ENCODE results near the gene TIMP2. TPM values are rescaled to one million over a fixed set of nuclear protein-coding genes. Genes with fewer than 3 reads are reported as not detected.

The TIMP2 gene
- total RNA-seq, 4 donors from 2014 or later, result 172 to 315 (median 211) TPM

- H3K27me3 ChIP-seq, result no peaks in the 10 kb centered on the region
- peak overlapping the region in 1 of 4 donors; percentile 15 for H3K27ac ChIP-seq
- no peaks in the 10 kb centered on the region for H3K9me3 ChIP-seq
- peaks cover 0 to 100% of the 10 kb centered on the region in 2 donors for H3K36me3 ChIP-seq
- no peak for TF ChIP-seq CTCF (IDR thresholded peaks at IDR 0.05)
- no peak for TF ChIP-seq POLR2AphosphoS5 (IDR thresholded peaks at IDR 0.05)
- ATAC-seq, result no peak
- H3K4me3 ChIP-seq, result no peak overlapping the region
- 84 to 90% methylated on average over 8 to 14 of the region's 14 CpGs for WGBS, 2 donors (ENCODE audit: low coverage in 1 of 2)
- H3K4me1 ChIP-seq, result no peaks in the 10 kb centered on the region
These were observed 96.6 kb downstream of the TIMP2 start for GRCh38 chr17:78828470-78829185.

GRCh38 chr17:78826836-78827509 lies 98.2 kb downstream of the TIMP2 start:
- H3K9me3 ChIP-seq, result no peaks in the 10 kb centered on the region
- peak overlapping the region in 2 of 4 donors; percentile 21 to 38 for H3K27ac ChIP-seq
- 64% methylated on average over 6 of the region's 21 CpGs; no CpG with 5 or more reads in 1 of the 2 donors for WGBS, 2 donors (ENCODE audit: low coverage in 1 of 2)
- no peaks in the 10 kb centered on the region for H3K4me1 ChIP-seq
- H3K4me3 ChIP-seq, result no peak overlapping the region
- peaks cover 0 to 100% of the 10 kb centered on the region in 2 donors for H3K36me3 ChIP-seq
- H3K27me3 ChIP-seq, result no peaks in the 10 kb centered on the region
- no peak for TF ChIP-seq POLR2AphosphoS5 (IDR thresholded peaks at IDR 0.05)
- TF ChIP-seq CTCF (IDR thresholded peaks at IDR 0.05), result no peak
- no peak for TF ChIP-seq EP300 (IDR thresholded peaks at IDR 0.05)
- no peak for ATAC-seq

- ATAC-seq, result peak; percentile 46
- Histone ChIP-seq H3K27ac (peak overlapping the region in 2 of 4 donors; percentile 21 to 38), H3K4me1 (no peaks in the 10 kb centered on the region), H3K27me3 (no peaks in the 10 kb centered on the region), H3K36me3 (peaks cover 0 to 100% of the 10 kb centered on the region in 2 donors), H3K9me3 (no peaks in the 10 kb centered on the region), H3K4me3 (no peak overlapping the region)
- 85 to 92% methylated on average over 5 of the region's 5 CpGs for WGBS, 2 donors (ENCODE audit: low coverage in 1 of 2)
- TF ChIP-seq POLR2A (IDR thresholded peaks at IDR 0.05), result no peak
- no peak for TF ChIP-seq EP300 (IDR thresholded peaks at IDR 0.05)
- TF ChIP-seq POLR2AphosphoS5 (IDR thresholded peaks at IDR 0.05), result no peak
- TF ChIP-seq CTCF (IDR thresholded peaks at IDR 0.05), result no peak
These were observed 98.8 kb downstream of the TIMP2 start for GRCh38 chr17:78826421-78826820.

DNA sequence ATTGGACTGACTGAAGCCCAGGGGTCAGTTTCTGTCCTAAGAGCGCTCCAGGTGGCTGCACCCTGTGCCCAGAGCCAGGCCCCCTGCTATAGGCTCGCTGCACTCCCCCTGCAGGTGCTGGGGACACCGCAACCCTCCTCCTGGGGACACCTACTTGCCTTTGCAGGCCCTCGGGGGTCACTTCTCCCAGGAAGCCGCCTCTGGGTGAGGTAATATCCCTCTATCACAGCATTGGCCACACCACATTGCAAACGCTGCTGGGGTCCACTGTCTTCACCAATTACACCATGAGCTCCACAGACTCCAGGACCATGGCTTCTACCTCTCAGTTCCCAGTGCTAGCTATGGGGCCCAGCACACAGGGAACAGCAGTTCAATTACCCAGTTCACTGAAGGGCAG lies 99.5 kb downstream of the TIMP2 start:
- no peaks in the 10 kb centered on the region for H3K9me3 ChIP-seq
- no peaks in the 10 kb centered on the region for H3K4me1 ChIP-seq
- H3K27me3 ChIP-seq, result no peaks in the 10 kb centered on the region
- WGBS, 2 donors (ENCODE audit: low coverage in 1 of 2), result 93% methylated on average over 3 of the region's 6 CpGs; no CpG with 5 or more reads in 1 of the 2 donors
- no peak overlapping the region for H3K4me3 ChIP-seq
- ATAC-seq, result no peak
- TF ChIP-seq CTCF (IDR thresholded peaks at IDR 0.05), result no peak
- TF ChIP-seq EP300 (IDR thresholded peaks at IDR 0.05), result no peak
- TF ChIP-seq POLR2A (IDR thresholded peaks at IDR 0.05), result no peak
- TF ChIP-seq POLR2AphosphoS5 (IDR thresholded peaks at IDR 0.05), result no peak
- peaks cover 0 to 100% of the 10 kb centered on the region in 2 donors for H3K36me3 ChIP-seq
- H3K27ac ChIP-seq, result peak overlapping the region in 1 of 4 donors; percentile 5

DNA sequence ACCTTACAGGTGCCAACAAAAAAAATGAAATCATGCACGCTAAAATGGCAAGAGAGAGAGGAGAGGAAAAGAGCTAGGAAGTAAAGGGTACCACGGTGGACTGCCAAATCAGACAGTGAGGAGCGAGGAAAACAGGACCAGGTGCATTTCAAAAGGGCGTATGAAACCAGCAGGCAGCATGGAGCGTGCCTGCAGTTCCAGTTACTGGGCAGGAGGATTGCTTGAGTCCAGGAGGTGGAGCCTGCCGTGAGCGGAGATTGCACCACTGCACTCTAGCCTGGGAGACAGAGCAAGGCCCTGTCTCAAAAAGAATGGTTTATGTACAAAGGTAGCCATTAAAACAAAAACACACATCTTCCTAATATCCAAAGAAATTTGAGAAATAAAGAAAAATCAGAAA lies 100.9 kb downstream of the TIMP2 start:
- TF ChIP-seq CTCF (IDR thresholded peaks at IDR 0.05), result no peak
- 77 to 87% methylated on average over 7 of the region's 7 CpGs for WGBS, 2 donors (ENCODE audit: low coverage in 1 of 2)
- Histone ChIP-seq H3K27ac (no peak overlapping the region), H3K27me3 (no peaks in the 10 kb centered on the region), H3K4me1 (peaks cover 0 to 5% (median 0%) of the 10 kb centered on the region in 3 donors), H3K4me3 (no peak overlapping the region), H3K36me3 (peaks cover 0 to 100% of the 10 kb centered on the region in 2 donors), H3K9me3 (no peaks in the 10 kb centered on the region)
- ATAC-seq, result no peak

Data from gastroesophageal sphincter (tissue), 4 donors.